ENCODE results near the gene IFI30.

DNA sequence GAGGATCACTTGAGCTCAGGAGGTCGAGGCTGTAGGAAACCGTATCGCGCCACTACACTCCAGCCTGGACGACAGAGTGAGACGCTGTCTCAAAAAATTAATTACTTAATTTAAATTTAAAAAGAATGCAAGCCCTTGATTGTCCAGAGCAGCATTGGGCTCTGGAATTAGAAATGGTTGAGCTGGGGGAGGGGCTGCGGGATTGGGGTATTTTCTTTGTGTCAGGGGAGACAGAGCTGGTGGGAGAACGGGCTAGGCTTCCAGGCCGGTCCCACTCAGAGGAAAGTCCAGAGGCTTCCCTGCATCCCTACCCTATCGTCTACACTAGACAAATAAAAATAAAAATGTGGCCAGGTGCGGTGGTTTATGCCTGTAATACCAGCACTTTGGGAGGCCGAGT lies 32.4 kb downstream of the IFI30 start:
- TF ChIP-seq, protein P1, sequence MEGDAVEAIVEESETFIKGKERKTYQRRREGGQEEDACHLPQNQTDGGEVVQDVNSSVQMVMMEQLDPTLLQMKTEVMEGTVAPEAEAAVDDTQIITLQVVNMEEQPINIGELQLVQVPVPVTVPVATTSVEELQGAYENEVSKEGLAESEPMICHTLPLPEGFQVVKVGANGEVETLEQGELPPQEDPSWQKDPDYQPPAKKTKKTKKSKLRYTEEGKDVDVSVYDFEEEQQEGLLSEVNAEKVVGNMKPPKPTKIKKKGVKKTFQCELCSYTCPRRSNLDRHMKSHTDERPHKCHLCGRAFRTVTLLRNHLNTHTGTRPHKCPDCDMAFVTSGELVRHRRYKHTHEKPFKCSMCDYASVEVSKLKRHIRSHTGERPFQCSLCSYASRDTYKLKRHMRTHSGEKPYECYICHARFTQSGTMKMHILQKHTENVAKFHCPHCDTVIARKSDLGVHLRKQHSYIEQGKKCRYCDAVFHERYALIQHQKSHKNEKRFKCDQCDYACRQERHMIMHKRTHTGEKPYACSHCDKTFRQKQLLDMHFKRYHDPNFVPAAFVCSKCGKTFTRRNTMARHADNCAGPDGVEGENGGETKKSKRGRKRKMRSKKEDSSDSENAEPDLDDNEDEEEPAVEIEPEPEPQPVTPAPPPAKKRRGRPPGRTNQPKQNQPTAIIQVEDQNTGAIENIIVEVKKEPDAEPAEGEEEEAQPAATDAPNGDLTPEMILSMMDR (IDR thresholded peaks at IDR 0.05): no peak
- no peak for TF ChIP-seq POLR2A (IDR thresholded peaks at IDR 0.05)
